NCI-H2029 (cell line): ENCODE measurements around the gene HOXA10.

ENCODE experiments used
- DNase-seq: peaks from one replicate; lab custom pipeline; 2025; lab: John Stamatoyannopoulos, UW

Gene HOXA10

GRCh38 chr7:27129729-27130539 is 44.2 kb downstream of the HOXA10 start:
- no peak for DNase-seq

GRCh38 chr7:27128776-27129728 is 45.1 kb downstream of the HOXA10 start:
- DNase-seq: no peak

GRCh38 chr7:27128034-27128433 is 46.1 kb downstream of the HOXA10 start:
- no peak for DNase-seq

GRCh38 chr7:27126596-27127327 is 47.4 kb downstream of the HOXA10 start:
- no peak for DNase-seq

- no peak for DNase-seq
Observed at GRCh38 chr7:27125986-27126394, 48.1 kb downstream of the HOXA10 start.

- no peak for DNase-seq
Observed at GRCh38 chr7:27124902-27125689, 49.0 kb downstream of the HOXA10 start.

GRCh38 chr7:27124096-27124901 is 49.8 kb downstream of the HOXA10 start:
- no peak for DNase-seq

GRCh38 chr7:27123477-27124053 is 50.6 kb downstream of the HOXA10 start:
- DNase-seq: no peak

GRCh38 chr7:27123007-27123476 is 51.1 kb downstream of the HOXA10 start:
- DNase-seq: no peak

GRCh38 chr7:27122077-27122910 is 51.8 kb downstream of the HOXA10 start:
- no peak for DNase-seq

GRCh38 chr7:27121684-27122076 is 52.4 kb downstream of the HOXA10 start:
- no peak for DNase-seq
